Stimulated activated CD4-positive, alpha-beta T cell treated with anti-CD3 and anti-CD28 coated beads, TNF-alpha, amount 100 ng/mL, for 48 hours (primary cell): ENCODE results near the gene C5orf63.
"Not testable (repeated sequence)": the region's sequence is repeated elsewhere in the genome, so short reads cannot be mapped to it uniquely, and the experiment has no call there.

Experiments used
- DNase-seq, 3 donors: peaks; one replicate each; pipeline ENCODE4 v3.0.0-alpha.2; 2020; ENCODE audit warnings: low read depth in 3 of 3

The C5orf63 gene

DNA sequence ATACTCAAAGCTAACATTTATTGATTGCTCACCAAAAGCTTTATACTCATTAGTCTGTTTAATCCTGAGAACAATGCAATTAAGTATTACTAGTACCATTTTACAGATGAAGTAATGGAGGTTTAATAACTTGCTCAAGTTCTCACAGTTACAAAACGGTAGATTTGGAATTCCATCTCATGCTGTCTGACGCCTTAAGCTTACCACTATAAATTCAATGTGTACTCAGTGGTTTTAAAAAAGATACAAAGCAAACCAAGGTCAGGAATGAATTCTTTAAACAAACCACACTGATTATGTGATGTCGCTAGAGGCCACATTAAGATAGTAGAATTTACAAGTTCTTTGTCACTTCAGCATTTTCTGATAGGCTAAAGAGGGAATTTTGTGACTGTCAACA, 1.2 kb upstream of the C5orf63 start:
- DNase-seq: no peak

GRCh38 chr5:127070243-127070642, 3.1 kb downstream of the C5orf63 start:
- DNase-seq: no peak

- DNase-seq: no peak
Measured at GRCh38 chr5:127068493-127069214, 4.6 kb downstream of the C5orf63 start.

- DNase-seq: no peak
Measured at GRCh38 chr5:127066721-127067120, 6.6 kb downstream of the C5orf63 start.

DNA sequence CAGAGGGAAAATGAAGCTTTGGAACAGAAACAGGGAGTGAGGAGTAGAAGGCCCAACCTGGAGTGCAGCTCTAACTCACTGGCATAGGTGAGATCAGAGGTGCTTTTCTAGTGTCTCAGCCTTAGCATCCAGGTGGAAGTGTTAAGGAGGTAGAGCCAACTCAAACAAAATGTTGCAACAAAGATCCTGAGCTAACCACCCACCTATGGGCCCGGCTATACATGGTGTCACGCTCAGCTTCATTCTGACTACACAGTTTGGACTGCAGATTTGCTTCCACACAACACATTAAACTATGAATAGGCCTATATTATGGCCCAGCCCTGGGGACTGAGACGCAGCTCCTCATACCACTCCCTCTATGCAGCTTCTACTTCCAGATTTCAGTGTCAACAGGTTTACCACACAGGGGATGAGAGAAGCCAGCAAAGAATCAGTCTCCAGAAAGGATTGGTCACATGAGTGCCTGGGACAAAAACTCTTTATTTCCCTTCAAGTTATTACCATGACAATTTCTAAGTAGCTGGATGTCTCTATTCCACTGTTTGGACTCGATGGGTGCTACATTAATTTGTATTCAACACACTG, 9.0 kb downstream of the C5orf63 start:
- no peak for DNase-seq

- DNase-seq: no peak
Measured at GRCh38 chr5:127063257-127063913, 9.9 kb downstream of the C5orf63 start.

DNA sequence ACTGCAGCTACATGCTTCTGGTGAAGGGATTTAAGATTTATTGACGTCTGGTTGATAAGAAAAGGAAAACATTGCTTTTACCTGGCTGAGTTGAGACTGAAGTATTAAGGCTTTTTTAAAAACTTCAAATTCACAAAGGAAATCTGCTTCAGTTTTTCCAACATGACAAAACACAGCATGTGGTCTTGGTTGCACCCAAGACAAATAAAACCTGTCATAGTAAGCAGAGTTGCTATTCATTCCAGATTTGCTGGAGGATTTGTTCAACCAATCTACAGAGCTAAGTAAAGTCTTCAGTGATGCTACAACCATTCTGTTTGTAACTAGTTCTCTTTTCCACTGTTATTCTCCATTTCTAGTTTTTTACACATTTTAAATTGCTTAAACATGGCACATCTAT, 11.3 kb downstream of the C5orf63 start:
- DNase-seq: no peak

GRCh38 chr5:127061537-127061936, 11.8 kb downstream of the C5orf63 start:
- DNase-seq: no peak

GRCh38 chr5:127060470-127060985, 12.8 kb downstream of the C5orf63 start:
- no peak for DNase-seq

DNA sequence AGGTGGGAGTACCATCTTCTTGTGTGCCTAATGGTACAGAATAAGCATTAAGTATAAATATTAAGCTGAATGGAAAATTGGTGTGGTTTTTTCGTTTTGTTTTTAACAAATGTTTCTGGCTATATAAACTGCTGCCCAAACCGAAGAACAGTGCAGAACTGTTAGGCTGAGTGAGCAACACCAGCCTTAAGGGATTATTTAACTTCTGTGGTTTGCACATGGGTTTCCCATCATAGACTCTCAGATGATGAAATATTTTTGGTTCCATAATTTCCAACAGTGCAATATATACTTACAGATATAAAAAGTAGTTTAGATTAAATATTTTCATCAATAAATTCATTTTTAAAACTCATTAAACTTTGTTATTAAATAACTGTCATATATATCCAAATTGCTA, 16.4 kb downstream of the C5orf63 start:
- no peak for DNase-seq

- DNase-seq: no peak
Measured at GRCh38 chr5:127055880-127056653, 17.2 kb downstream of the C5orf63 start.

GRCh38 chr5:127053551-127053950, 19.8 kb downstream of the C5orf63 start:
- DNase-seq: not testable (repeated sequence)

- no peak for DNase-seq
Measured at GRCh38 chr5:127053049-127053448, 20.3 kb downstream of the C5orf63 start.

GRCh38 chr5:127051591-127051990, 21.7 kb downstream of the C5orf63 start:
- DNase-seq: no peak

GRCh38 chr5:127046343-127047072, 26.8 kb downstream of the C5orf63 start:
- DNase-seq: no peak

- no peak for DNase-seq
Measured at GRCh38 chr5:127042593-127042992, 30.7 kb downstream of the C5orf63 start.

- no peak for DNase-seq
Measured at GRCh38 chr5:127041571-127041970, 31.7 kb downstream of the C5orf63 start.

GRCh38 chr5:127040796-127041520, 32.3 kb downstream of the C5orf63 start:
- no peak for DNase-seq

DNA sequence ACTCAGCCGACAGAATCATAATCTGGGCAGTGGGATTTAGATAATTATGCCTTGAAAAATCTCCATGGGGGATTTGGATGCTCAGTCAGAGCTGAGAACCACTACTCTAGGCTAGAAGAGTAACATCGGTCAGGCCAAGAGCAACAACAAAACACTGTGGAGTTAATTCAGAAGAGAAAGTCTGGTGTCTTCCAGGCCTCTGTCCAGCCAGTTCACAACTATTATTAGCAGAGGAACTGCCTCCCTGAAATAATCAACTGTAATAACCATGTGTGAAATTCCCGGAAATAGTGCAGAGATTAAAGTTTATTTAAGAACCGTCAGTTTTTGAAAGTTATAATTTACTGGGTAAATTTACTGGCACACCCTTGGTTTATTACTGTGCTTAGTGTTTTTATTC, 34.8 kb downstream of the C5orf63 start:
- DNase-seq: no peak

- no peak for DNase-seq
Measured at GRCh38 chr5:127031863-127032232, 41.5 kb downstream of the C5orf63 start.
